GM21717 (cell line): ENCODE data around the gene CHKA.
A peak's percentile ranks its signal among the peaks of the same experiment; 100 is the strongest.

Experiments
- ATAC-seq: cut with Tn5 transposase; IDR thresholded peaks from one replicate; pipeline ENCODE4 v1.9.1; 2021; ENCODE audit warnings: mild to moderate bottlenecking, moderate library complexity; ENCODE audit not compliant: unreplicated experiment

CHKA gene

GRCh38 chr11:68121067-68121899 lies at the start of gene CHKA:
CHKA (minus strand) TSS chr11:68121388; CDS start chr11:68121177, 211 bp downstream.
- ATAC-seq: peak; percentile 72

- no peak for ATAC-seq
Observed at GRCh38 chr11:68169442-68169841, 48.3 kb upstream of the CHKA start.

- ATAC-seq: no peak
Observed at GRCh38 chr11:68168694-68169093, 47.5 kb upstream of the CHKA start.

- no peak for ATAC-seq
Observed at GRCh38 chr11:68167474-68167873, 46.3 kb upstream of the CHKA start.

- ATAC-seq: no peak
Observed at GRCh38 chr11:68166969-68167368, 45.8 kb upstream of the CHKA start.

- no peak for ATAC-seq
Observed at GRCh38 chr11:68165601-68166000, 44.4 kb upstream of the CHKA start.

GRCh38 chr11:68164437-68164836 lies 43.2 kb upstream of the CHKA start:
- no peak for ATAC-seq

- no peak for ATAC-seq
Observed at GRCh38 chr11:68163691-68164090, 42.5 kb upstream of the CHKA start.

- no peak for ATAC-seq
Observed at GRCh38 chr11:68160100-68160695, 39.0 kb upstream of the CHKA start.

GRCh38 chr11:68159665-68160064 lies 38.5 kb upstream of the CHKA start:
- no peak for ATAC-seq

- no peak for ATAC-seq
Observed at GRCh38 chr11:68159161-68159560, 38.0 kb upstream of the CHKA start.

GRCh38 chr11:68158580-68158979 lies 37.4 kb upstream of the CHKA start:
- no peak for ATAC-seq

GRCh38 chr11:68153742-68154141 lies 32.6 kb upstream of the CHKA start:
- ATAC-seq: no peak

- ATAC-seq: no peak
Observed at GRCh38 chr11:68150037-68150436, 28.8 kb upstream of the CHKA start.

- no peak for ATAC-seq
Observed at GRCh38 chr11:68149417-68149816, 28.2 kb upstream of the CHKA start.

GRCh38 chr11:68148879-68149278 lies 27.7 kb upstream of the CHKA start:
- no peak for ATAC-seq

GRCh38 chr11:68148071-68148805 lies 27.1 kb upstream of the CHKA start:
- ATAC-seq: no peak

GRCh38 chr11:68146704-68147474 lies 25.7 kb upstream of the CHKA start:
- no peak for ATAC-seq

GRCh38 chr11:68146010-68146540 lies 24.9 kb upstream of the CHKA start:
- no peak for ATAC-seq

- ATAC-seq: no peak
Observed at GRCh38 chr11:68145120-68145866, 24.1 kb upstream of the CHKA start.
